NCI-H82 (cell line): ENCODE results near the gene TNPO1.
"Not testable (repeated sequence)": the region's sequence is repeated elsewhere in the genome, so short reads cannot be mapped to it uniquely, and the experiment has no call there.

ENCODE experiments used
- DNase-seq: peaks from one replicate; lab custom pipeline; 2025; lab: John Stamatoyannopoulos, UW

The TNPO1 gene

GRCh38 chr5:72816284-72817075 lies at the start of gene TNPO1:
Gene TNPO1, plus strand, starts transcription at chr5:72816661. Its CDS starts 77 bp downstream, at chr5:72816738.
- DNase-seq: peak; percentile 93

- DNase-seq: peak; percentile 89
These were observed 49.0 kb upstream of the TNPO1 start for GRCh38 chr5:72767289-72768010.

GRCh38 chr5:72770266-72770665 lies 46.2 kb upstream of the TNPO1 start:
- no peak for DNase-seq

- no peak for DNase-seq
These were observed 39.8 kb upstream of the TNPO1 start for GRCh38 chr5:72776684-72777083.

GRCh38 chr5:72779520-72779919 lies 36.9 kb upstream of the TNPO1 start:
- DNase-seq: no peak

GRCh38 chr5:72783354-72783753 lies 33.1 kb upstream of the TNPO1 start:
- no peak for DNase-seq

- no peak for DNase-seq
These were observed 32.3 kb upstream of the TNPO1 start for GRCh38 chr5:72784129-72784528.

GRCh38 chr5:72785801-72786200 lies 30.7 kb upstream of the TNPO1 start:
- DNase-seq: no peak

- DNase-seq: no peak
These were observed 29.8 kb upstream of the TNPO1 start for GRCh38 chr5:72786676-72787075.

GRCh38 chr5:72788866-72789505 lies 27.5 kb upstream of the TNPO1 start:
- DNase-seq: no peak

GRCh38 chr5:72790186-72790585 lies 26.3 kb upstream of the TNPO1 start:
- DNase-seq: no peak

GRCh38 chr5:72792662-72793061 lies 23.8 kb upstream of the TNPO1 start:
- not testable (repeated sequence) for DNase-seq

- no peak for DNase-seq
These were observed 20.5 kb upstream of the TNPO1 start for GRCh38 chr5:72796001-72796400.

GRCh38 chr5:72799721-72800120 lies 16.7 kb upstream of the TNPO1 start:
- no peak for DNase-seq

- DNase-seq: not testable (repeated sequence)
These were observed 7.8 kb upstream of the TNPO1 start for GRCh38 chr5:72808637-72809036.

- no peak for DNase-seq
These were observed 4.6 kb upstream of the TNPO1 start for GRCh38 chr5:72811849-72812248.

GRCh38 chr5:72812488-72812887 lies 4.0 kb upstream of the TNPO1 start:
- no peak for DNase-seq

GRCh38 chr5:72814104-72814503 lies 2.4 kb upstream of the TNPO1 start:
- DNase-seq: peak; percentile 88

- no peak for DNase-seq
These were observed 1.6 kb upstream of the TNPO1 start for GRCh38 chr5:72814864-72815263.

GRCh38 chr5:72815580-72816283 lies 729 bp upstream of the TNPO1 start:
- DNase-seq: peak; percentile 40

- DNase-seq: peak; percentile 72
These were observed 618 bp downstream of the TNPO1 start for GRCh38 chr5:72817076-72817481.

GRCh38 chr5:72817671-72818266 lies 1.3 kb downstream of the TNPO1 start:
- peak; percentile 4 for DNase-seq
